SH-SY5Y (cell line): ENCODE data around the gene HMGCS2.
A peak's percentile ranks its signal among the peaks of the same experiment; 100 is the strongest.

Experiments
- GATA2 ChIP-seq: IDR thresholded peaks from 2 replicates; pipeline ENCODE4 v1.6.1; 2011; ENCODE audit warnings: mild to moderate bottlenecking, low read depth, low read length
- GATA3 ChIP-seq: IDR thresholded peaks from 2 replicates; pipeline ENCODE4 v1.6.1; 2011; ENCODE audit warnings: low read depth, mild to moderate bottlenecking, low read length, moderate library complexity

DNA sequence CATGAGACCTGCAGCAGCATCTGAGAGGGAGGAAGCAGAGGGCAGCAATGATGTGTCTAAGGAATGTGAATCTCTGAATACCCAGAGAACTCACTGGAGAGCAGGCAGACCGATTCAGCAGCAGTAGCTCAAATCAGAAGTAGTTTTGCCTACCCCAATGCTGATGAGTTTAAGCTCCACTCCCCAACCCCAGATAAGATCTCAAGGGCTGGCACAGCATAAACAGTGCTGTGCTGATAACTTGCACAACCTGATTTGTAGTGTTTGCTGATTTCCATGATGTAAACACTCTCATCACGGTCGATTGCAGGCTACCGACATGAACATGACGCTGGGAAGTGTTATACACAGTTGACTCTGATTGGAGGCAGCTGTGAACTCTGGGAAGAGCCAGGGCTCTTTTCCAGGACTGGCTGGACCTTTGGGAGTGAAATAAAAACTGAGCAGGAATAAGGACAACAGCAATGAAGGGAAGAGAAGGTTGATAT is 11.2 kb upstream of the HMGCS2 start:
- peak; percentile 47; the same call in 1 of the 2 replicates for TF ChIP-seq GATA3
- peak; percentile 89 for TF ChIP-seq GATA2
